Liver (tissue), 9 donors: ENCODE measurements around the gene C8G. TPM values are rescaled to one million over a fixed set of nuclear protein-coding genes. Genes with fewer than 3 reads are reported as not detected.

Experiments used
- DNase-seq: peaks from one replicate; pipeline ENCODE4 v3.0.0-alpha.2; 2017; ENCODE audit warnings: low spot score
- H3K27ac ChIP-seq, 2 donors: one replicate each; pipeline ENCODE4 v1.7.0; 2013; ENCODE audit warnings: inconsistent platforms in 2 of 2, low read length in 2 of 2, control low read depth in 1 of 2, low read depth in 1 of 2, mild to moderate bottlenecking in 1 of 2
- H3K27me3 ChIP-seq, 4 donors: one replicate each; pipeline versions ENCODE4 v1.6.1 to v1.7.0; 2013; ENCODE audit warnings: low read length in 3 of 4, inconsistent platforms in 1 of 4, mild to moderate bottlenecking in 1 of 4, moderate library complexity in 1 of 4; ENCODE audit not compliant: control insufficient read depth in 4 of 4, insufficient read depth in 4 of 4
- H3K36me3 ChIP-seq, 4 donors: one replicate each; pipeline versions ENCODE4 v1.6.1 to v1.7.0; 2013; ENCODE audit warnings: low read length in 3 of 4, mild to moderate bottlenecking in 3 of 4, low read depth in 1 of 4, moderate library complexity in 1 of 4; ENCODE audit not compliant: control insufficient read depth in 4 of 4, insufficient read depth in 3 of 4
- H3K4me1 ChIP-seq, 4 donors: one replicate each; pipeline versions ENCODE4 v1.6.1 to v1.7.0; 2013; ENCODE audit warnings: low read length in 3 of 4, mild to moderate bottlenecking in 3 of 4, moderate library complexity in 1 of 4; ENCODE audit not compliant: control insufficient read depth in 4 of 4, insufficient read depth in 4 of 4
- H3K4me3 ChIP-seq, 3 donors: one replicate each; pipeline versions ENCODE4 v1.6.1 to v1.7.0; 2013; ENCODE audit warnings: low read length in 3 of 3, control low read depth in 1 of 3, low read depth in 1 of 3, mild to moderate bottlenecking in 1 of 3
- H3K9ac ChIP-seq, 2 donors: one replicate each; pipeline ENCODE4 v1.7.0; 2013; ENCODE audit warnings: low read length in 2 of 2, mild to moderate bottlenecking in 2 of 2, moderate library complexity in 2 of 2, control low read depth in 1 of 2, low read depth in 1 of 2
- H3K9me3 ChIP-seq, 4 donors: one replicate each; pipeline versions ENCODE4 v1.6.1 to v1.7.0; 2013; ENCODE audit warnings: low read length in 3 of 4; ENCODE audit not compliant: control insufficient read depth in 4 of 4
- FOXA1 ChIP-seq: IDR thresholded peaks from 2 replicates; pipeline ENCODE4 v1.6.1; 2016; ENCODE audit warnings: antibody characterized with exemption
- FOXA2 ChIP-seq: IDR thresholded peaks from 2 replicates; pipeline ENCODE4 v1.6.1; 2016; ENCODE audit warnings: antibody characterized with exemption
- GABPA ChIP-seq, 2 donors: IDR thresholded peaks in 1 of 2; conservative IDR thresholded peaks in 1 of 2; 2 replicates each; pipeline ENCODE4 v1.6.1; 2016; ENCODE audit warnings: antibody characterized with exemption in 2 of 2, mild to moderate bottlenecking in 1 of 2, moderate library complexity in 1 of 2
- HNF4G ChIP-seq: IDR thresholded peaks from 2 replicates; pipeline ENCODE4 v1.6.1; 2016; ENCODE audit warnings: antibody characterized with exemption
- JUND ChIP-seq, 2 donors: IDR thresholded peaks; 2 replicates each; pipeline ENCODE4 v1.6.1; 2016; ENCODE audit warnings: antibody characterized with exemption in 2 of 2
- NR2F2 ChIP-seq: IDR thresholded peaks from 2 replicates; pipeline ENCODE4 v1.6.1; 2016; ENCODE audit warnings: antibody characterized with exemption
- REST ChIP-seq: IDR thresholded peaks from 2 replicates; pipeline ENCODE4 v1.6.1; 2016; ENCODE audit warnings: antibody characterized with exemption, mild to moderate bottlenecking
- RXRA ChIP-seq, 2 donors: IDR thresholded peaks; 2 replicates each; pipeline ENCODE4 v1.6.1; 2017 to 2018; ENCODE audit warnings: antibody characterized with exemption in 2 of 2, mild to moderate bottlenecking in 1 of 2
- SP1 ChIP-seq: IDR thresholded peaks from 2 replicates; pipeline ENCODE4 v1.6.1; 2018; ENCODE audit warnings: antibody characterized with exemption, mild to moderate bottlenecking
- TAF1 ChIP-seq: conservative IDR thresholded peaks from 2 replicates; pipeline ENCODE4 v1.6.1; 2016; ENCODE audit warnings: antibody characterized with exemption, mild to moderate bottlenecking
- YY1 ChIP-seq: IDR thresholded peaks from 2 replicates; pipeline ENCODE4 v1.6.1; 2016; ENCODE audit warnings: antibody characterized with exemption, mild to moderate bottlenecking
- ZBTB33 ChIP-seq: IDR thresholded peaks from 2 replicates; pipeline ENCODE4 v1.6.1; 2016; ENCODE audit warnings: antibody characterized with exemption
- WGBS: extraction: QIAGEN DNeasy Blood & Tissue Kit; methylation state at CpG from one replicate; pipeline ENCODE4 v1.1.7; 2013; 5-methylcytosine and 5-hydroxymethylcytosine counted together
- polyA plus RNA-seq, 2 donors: library from polyadenylated mRNA; stranded (reverse) in 1 of 2; unstranded in 1 of 2; fragments of 200-250 nt in 1 of 2; fragments of >200 nt in 1 of 2; fragmentation: Nextera tagmentation in 1 of 2; extraction: Ambion mirVana in 1 of 2; gene quantifications; one replicate each; pipeline versions ENCODE4 v1.2.1 to v1.2.3, GENCODE V29; 2013 to 2015
- total RNA-seq, 2 donors: library from RNA; depleted of rRNA; stranded (reverse); fragments of >200 nt; gene quantifications; one replicate each; pipeline ENCODE4 v1.2.3, GENCODE V29; 2014
- donor health status: healthy.
- donor health status: healthy.
- donor health status: healthy.
- donor health status: healthy.
- donor health status: healthy.

Gene C8G
- total and polyA plus RNA-seq, 4 donors = 25.1 to 1,117 (median 607) TPM

- Histone ChIP-seq H3K4me1 (peaks cover 2 to 19% (median 8%) of the 10 kb centered on the region in 4 donors), H3K4me3 (no peak overlapping the region), H3K36me3 (no peaks in the 10 kb centered on the region), H3K27ac (no peak overlapping the region), H3K27me3 (no peaks in the 10 kb centered on the region), H3K9ac (no peak overlapping the region), H3K9me3 (no peaks in the 10 kb centered on the region)
- DNase-seq = no peak
- TF ChIP-seq NR2F2 (no peak), HNF4G (no peak), RXRA (IDR thresholded peaks at IDR 0.05) (no peak), YY1 (no peak)
- WGBS = 94% methylated on average over 44 of the region's 44 CpGs
Measured at GRCh38 chr9:136952876-136953770, 8.1 kb downstream of the C8G start.

GRCh38 chr9:136953771-136954269 is 8.8 kb downstream of the C8G start:
- H3K36me3 ChIP-seq = no peaks in the 10 kb centered on the region
- H3K4me3 ChIP-seq = no peak overlapping the region
- H3K27ac ChIP-seq = no peak overlapping the region
- TF ChIP-seq ZBTB33 = no peak
- TF ChIP-seq REST = no peak
- TF ChIP-seq JUND (IDR thresholded peaks at IDR 0.05) = no peak
- TF ChIP-seq GABPA (IDR thresholded peaks at IDR 0.05 in 1 of 2, conservative IDR thresholded peaks at IDR 0.05 in 1 of 2) = no peak
- H3K27me3 ChIP-seq = no peaks in the 10 kb centered on the region
- no peaks in the 10 kb centered on the region for H3K9me3 ChIP-seq
- WGBS = 88% methylated on average over 19 of the region's 19 CpGs
- H3K9ac ChIP-seq = no peak overlapping the region
- DNase-seq = no peak
- peaks cover 0 to 14% (median 5%) of the 10 kb centered on the region in 4 donors for H3K4me1 ChIP-seq

GRCh38 chr9:136954270-136955083 is 9.4 kb downstream of the C8G start:
- peaks cover 0 to 10% (median under 1%) of the 10 kb centered on the region in 4 donors for H3K4me1 ChIP-seq
- 95% methylated on average over 25 of the region's 25 CpGs for WGBS
- H3K9me3 ChIP-seq = no peaks in the 10 kb centered on the region
- no peaks in the 10 kb centered on the region for H3K27me3 ChIP-seq
- DNase-seq = no peak
- H3K4me3 ChIP-seq = no peak overlapping the region
- no peak overlapping the region for H3K27ac ChIP-seq
- H3K9ac ChIP-seq = no peak overlapping the region
- H3K36me3 ChIP-seq = no peaks in the 10 kb centered on the region
- TF ChIP-seq NR2F2 (no peak), SP1 (no peak), FOXA1 (no peak), YY1 (no peak), ZBTB33 (no peak), FOXA2 (no peak), REST (no peak), TAF1 (no peak), GABPA (IDR thresholded peaks at IDR 0.05 in 1 of 2, conservative IDR thresholded peaks at IDR 0.05 in 1 of 2) (no peak)
